Astrocyte (in vitro differentiated cells and primary cell): ENCODE results near the gene PPP1R12B. TPM values are rescaled to one million over a fixed set of nuclear protein-coding genes. Genes with fewer than 3 reads are reported as not detected.
"Not testable (repeated sequence)": the region's sequence is repeated elsewhere in the genome, so short reads cannot be mapped to it uniquely, and the experiment has no call there.

ENCODE experiments used
- DNase-seq: peaks from one replicate; pipeline ENCODE4 v3.0.0-alpha.2; 2010; ENCODE audit warnings: low read depth
- FAIRE-seq: peaks from 2 replicates; lab custom pipeline; 2011; peaks lifted over from hg19 to GRCh38; lab: Jason Lieb, UNC
- H2AFZ ChIP-seq: 2 replicates; pipeline ENCODE4 v1.6.0; 2012; ENCODE audit warnings: low read depth, low read length, inconsistent platforms
- H3K27ac ChIP-seq: 2 replicates; pipeline ENCODE4 v1.5.1; 2011; ENCODE audit warnings: low read depth, low read length, inconsistent platforms
- H3K27me3 ChIP-seq: 2 replicates; pipeline ENCODE4 v1.6.0; 2011; ENCODE audit warnings: low read length, inconsistent platforms; ENCODE audit not compliant: insufficient read depth
- H3K36me3 ChIP-seq: 2 replicates; pipeline ENCODE4 v1.5.1; 2011; ENCODE audit warnings: low read length, inconsistent platforms; ENCODE audit not compliant: insufficient read depth
- H3K4me1 ChIP-seq: 2 replicates; pipeline ENCODE4 v1.5.1; 2011; ENCODE audit warnings: low read length, inconsistent platforms; ENCODE audit not compliant: insufficient read depth
- H3K4me2 ChIP-seq: 2 replicates; pipeline ENCODE4 v1.6.0; 2012; ENCODE audit warnings: low read length, inconsistent platforms
- H3K4me3 ChIP-seq: 2 replicates; pipeline ENCODE4 v1.5.1; 2011; ENCODE audit warnings: low read depth, mild to moderate bottlenecking, low read length, inconsistent platforms; ENCODE audit not compliant: insufficient read depth
- H3K79me2 ChIP-seq: 2 replicates; pipeline ENCODE4 v1.6.0; 2012; ENCODE audit warnings: mild to moderate bottlenecking, low read length, inconsistent platforms; ENCODE audit not compliant: insufficient read depth
- H3K9ac ChIP-seq: 2 replicates; pipeline ENCODE4 v1.6.0; 2012; ENCODE audit warnings: mild to moderate bottlenecking, low read length, inconsistent platforms
- H3K9me3 ChIP-seq: 2 replicates; pipeline ENCODE4 v1.5.1; 2012; ENCODE audit warnings: low read depth, mild to moderate bottlenecking, low read length, inconsistent platforms; ENCODE audit not compliant: insufficient read depth
- H4K20me1 ChIP-seq: 2 replicates; pipeline ENCODE4 v1.6.0; 2012; ENCODE audit warnings: low read length, inconsistent platforms; ENCODE audit not compliant: insufficient read depth
- H3K27ac Mint-ChIP-seq: one replicate; pipeline ENCODE4 v1.8.0; 2021; ENCODE audit warnings: mild to moderate bottlenecking, mixed read lengths; ENCODE audit not compliant: unreplicated experiment
- H3K27me3 Mint-ChIP-seq: one replicate; pipeline ENCODE4 v1.8.0; 2021; ENCODE audit warnings: low read depth, mixed read lengths; ENCODE audit not compliant: unreplicated experiment
- H3K36me3 Mint-ChIP-seq: one replicate; pipeline ENCODE4 v1.8.0; 2021; ENCODE audit warnings: low read depth, mixed read lengths; ENCODE audit not compliant: unreplicated experiment
- H3K4me1 Mint-ChIP-seq: one replicate; pipeline ENCODE4 v1.8.0; 2021; ENCODE audit warnings: low read depth, mixed read lengths; ENCODE audit not compliant: unreplicated experiment
- H3K4me3 Mint-ChIP-seq: one replicate; pipeline ENCODE4 v1.8.0; 2021; ENCODE audit warnings: mild to moderate bottlenecking, moderate library complexity, mixed read lengths; ENCODE audit not compliant: unreplicated experiment
- H3K9me3 Mint-ChIP-seq: one replicate; pipeline ENCODE4 v1.8.0; 2021; ENCODE audit warnings: mild to moderate bottlenecking, mixed read lengths; ENCODE audit not compliant: unreplicated experiment
- EZH2 ChIP-seq: IDR thresholded peaks from 2 replicates; pipeline ENCODE4 v1.6.1; 2012; ENCODE audit warnings: mild to moderate bottlenecking, low read length, inconsistent platforms; ENCODE audit not compliant: insufficient read depth
- total RNA-seq: library from RNA; stranded (reverse); gene quantifications from 2 replicates; pipeline ENCODE4 v1.2.1, GENCODE V29; 2021
- TF ChIP-seq, protein P1 (sequence below): IDR thresholded peaks from 2 replicates; pipeline ENCODE4 v1.5.1; 2011; ENCODE audit warnings: low read depth, mild to moderate bottlenecking, inconsistent platforms, low read length, moderate library complexity; ENCODE audit not compliant: insufficient read depth

PPP1R12B gene
- total RNA-seq, 1 donor from 2014 or later: 12.2 TPM

DNA sequence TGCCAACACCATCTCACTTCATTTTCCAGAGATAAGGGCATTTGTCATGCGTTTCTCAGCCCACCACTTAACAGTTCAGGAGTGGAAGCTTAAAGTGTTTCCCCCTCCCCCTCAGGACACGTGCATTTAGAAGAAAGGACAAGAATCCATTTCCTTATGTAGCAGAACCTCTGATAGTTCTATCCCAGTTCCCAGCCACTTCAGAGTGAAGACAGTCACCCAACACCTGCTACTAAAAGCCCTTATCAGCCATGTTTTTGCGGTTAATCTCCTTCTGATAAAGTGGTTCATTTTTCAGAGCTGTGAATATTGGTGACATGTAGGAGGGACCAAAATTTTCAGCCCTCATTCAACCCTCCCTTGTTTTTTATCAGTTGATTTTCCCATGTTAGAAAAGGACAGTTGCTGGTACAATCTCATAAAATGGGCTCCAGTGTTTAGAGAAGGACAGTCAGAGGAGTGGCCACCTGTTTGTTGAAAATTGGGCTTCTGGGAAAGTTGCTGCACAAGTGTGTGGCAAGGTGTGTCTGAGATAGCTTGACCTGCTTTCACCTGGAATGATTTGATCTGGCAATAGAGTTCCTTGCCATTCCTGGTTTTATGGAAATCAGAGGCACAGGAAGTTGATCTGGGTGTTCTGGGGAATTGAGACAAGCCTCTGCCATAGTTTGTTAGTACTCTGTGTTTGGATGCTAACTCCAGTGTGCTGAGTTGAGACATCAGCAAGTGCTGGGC lies 114.0 kb downstream of the PPP1R12B start:
- Mint-ChIP-seq H3K4me1 (peaks cover 13% of the 10 kb centered on the region), H3K27ac (no peak overlapping the region)
- H2AFZ ChIP-seq: no peak overlapping the region

GRCh38 chr1:202464153-202464742 lies 115.7 kb downstream of the PPP1R12B start:
- H3K36me3 Mint-ChIP-seq, H3K4me2 ChIP-seq, H3K27me3 Mint-ChIP-seq, H3K27ac Mint-ChIP-seq, DNase-seq, FAIRE-seq, H2AFZ ChIP-seq, H3K4me3 Mint-ChIP-seq, H3K9me3 Mint-ChIP-seq, H3K79me2 ChIP-seq, H3K27ac ChIP-seq, H3K9ac ChIP-seq, H3K36me3 ChIP-seq, H3K27me3 ChIP-seq, H4K20me1 ChIP-seq, H3K4me3 ChIP-seq, H3K9me3 ChIP-seq: not testable (repeated sequence)
- peaks cover 11% of the 10 kb centered on the region for H3K4me1 ChIP-seq
- peaks cover 14% of the 10 kb centered on the region for H3K4me1 Mint-ChIP-seq
- TF ChIP-seq, protein P1, sequence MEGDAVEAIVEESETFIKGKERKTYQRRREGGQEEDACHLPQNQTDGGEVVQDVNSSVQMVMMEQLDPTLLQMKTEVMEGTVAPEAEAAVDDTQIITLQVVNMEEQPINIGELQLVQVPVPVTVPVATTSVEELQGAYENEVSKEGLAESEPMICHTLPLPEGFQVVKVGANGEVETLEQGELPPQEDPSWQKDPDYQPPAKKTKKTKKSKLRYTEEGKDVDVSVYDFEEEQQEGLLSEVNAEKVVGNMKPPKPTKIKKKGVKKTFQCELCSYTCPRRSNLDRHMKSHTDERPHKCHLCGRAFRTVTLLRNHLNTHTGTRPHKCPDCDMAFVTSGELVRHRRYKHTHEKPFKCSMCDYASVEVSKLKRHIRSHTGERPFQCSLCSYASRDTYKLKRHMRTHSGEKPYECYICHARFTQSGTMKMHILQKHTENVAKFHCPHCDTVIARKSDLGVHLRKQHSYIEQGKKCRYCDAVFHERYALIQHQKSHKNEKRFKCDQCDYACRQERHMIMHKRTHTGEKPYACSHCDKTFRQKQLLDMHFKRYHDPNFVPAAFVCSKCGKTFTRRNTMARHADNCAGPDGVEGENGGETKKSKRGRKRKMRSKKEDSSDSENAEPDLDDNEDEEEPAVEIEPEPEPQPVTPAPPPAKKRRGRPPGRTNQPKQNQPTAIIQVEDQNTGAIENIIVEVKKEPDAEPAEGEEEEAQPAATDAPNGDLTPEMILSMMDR: peak; percentile 51

More for the DNA sequence above, 114.0 kb downstream of the PPP1R12B start:
- Histone ChIP-seq H3K79me2 (no peaks in the 10 kb centered on the region), H4K20me1 (no peaks in the 10 kb centered on the region), H3K27me3 (no peaks in the 10 kb centered on the region), H3K36me3 (no peaks in the 10 kb centered on the region), H3K4me2 (no peak overlapping the region), H3K27ac (no peak overlapping the region), H3K9me3 (no peaks in the 10 kb centered on the region), H3K4me1 (peaks cover 12% of the 10 kb centered on the region), H3K4me3 (no peak overlapping the region), H3K9ac (no peak overlapping the region)
- no peak for DNase-seq
- TF ChIP-seq, protein P1: no peak
- no peak for TF ChIP-seq EZH2
- FAIRE-seq: no peak
- Mint-ChIP-seq H3K27me3 (no peaks in the 10 kb centered on the region), H3K36me3 (no peaks in the 10 kb centered on the region), H3K9me3 (no peaks in the 10 kb centered on the region), H3K4me3 (no peak overlapping the region)

DNA sequence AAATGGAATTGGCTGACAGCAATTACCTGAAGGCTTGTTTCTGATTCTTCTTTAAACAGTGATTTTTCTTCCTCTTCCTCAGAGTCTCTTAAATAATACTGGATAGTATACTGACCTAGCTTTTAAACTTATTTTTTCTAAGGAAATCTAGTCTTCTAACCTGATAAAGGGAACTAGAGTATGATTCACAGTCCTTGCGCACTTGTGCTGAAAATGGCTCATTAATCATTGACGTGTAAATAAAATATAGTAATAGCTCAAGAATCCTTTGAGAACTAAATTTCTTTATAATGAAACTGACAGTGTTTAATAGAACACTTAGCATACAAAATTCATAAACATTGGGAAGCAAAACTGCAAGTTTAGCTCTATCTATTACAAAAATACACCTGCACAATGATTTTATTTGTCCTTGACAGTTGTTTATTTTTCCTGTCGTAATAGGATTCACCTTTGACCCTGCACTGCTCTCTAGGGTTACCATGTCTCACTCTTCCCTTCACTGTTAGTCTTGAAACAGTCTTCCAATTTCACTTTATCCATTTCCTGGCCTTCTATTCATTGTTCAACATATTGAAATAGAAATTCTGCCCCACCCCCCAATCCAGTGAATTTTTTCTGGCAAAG lies 117.3 kb downstream of the PPP1R12B start:
- H3K4me1 ChIP-seq, H3K9ac ChIP-seq, H4K20me1 ChIP-seq, H3K27ac Mint-ChIP-seq, H3K79me2 ChIP-seq, H3K27me3 Mint-ChIP-seq, H3K4me1 Mint-ChIP-seq, H3K9me3 ChIP-seq, H2AFZ ChIP-seq, H3K36me3 Mint-ChIP-seq, H3K4me3 Mint-ChIP-seq, H3K9me3 Mint-ChIP-seq, H3K4me2 ChIP-seq, H3K36me3 ChIP-seq, H3K27me3 ChIP-seq, H3K27ac ChIP-seq, H3K4me3 ChIP-seq, FAIRE-seq: not testable (repeated sequence)
- peak; percentile 52 for DNase-seq

DNA sequence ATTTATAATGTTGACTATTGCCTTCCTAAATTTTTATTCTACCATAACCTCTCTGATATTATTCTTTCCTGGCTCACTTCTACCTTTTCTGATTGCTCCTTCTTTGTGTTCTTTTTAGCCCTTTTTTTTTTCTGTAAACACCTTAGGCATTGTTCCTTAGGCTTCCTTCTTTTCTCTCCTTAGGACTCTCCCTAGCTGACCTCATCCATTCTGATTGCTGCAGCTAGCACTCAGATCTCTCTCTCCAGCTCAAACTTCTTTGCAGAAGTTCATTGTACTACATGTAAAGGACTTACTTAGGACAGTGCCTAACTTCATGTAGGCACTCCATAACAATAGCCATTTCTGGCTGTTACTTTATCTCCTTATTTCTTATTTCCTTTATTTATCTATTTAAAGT lies 117.8 kb downstream of the PPP1R12B start:
- not testable (repeated sequence) for H3K9ac ChIP-seq, H3K4me3 Mint-ChIP-seq, H3K27me3 ChIP-seq, FAIRE-seq, H3K4me3 ChIP-seq, DNase-seq, H2AFZ ChIP-seq, H3K27me3 Mint-ChIP-seq, H3K36me3 ChIP-seq, H3K9me3 ChIP-seq, H4K20me1 ChIP-seq, H3K36me3 Mint-ChIP-seq, H3K27ac Mint-ChIP-seq, H3K4me1 Mint-ChIP-seq, H3K79me2 ChIP-seq, H3K9me3 Mint-ChIP-seq, H3K4me1 ChIP-seq, H3K4me2 ChIP-seq, H3K27ac ChIP-seq
